Mesendoderm (in vitro differentiated cells): Measurements from ENCODE around the gene GLA.

Experiments used
- DNase-seq: peaks from one replicate; pipeline ENCODE4 v3.0.0; 2013
- H2AK5ac ChIP-seq: 2 replicates; pipeline ENCODE4 v1.6.1; 2013; ENCODE audit warnings: low read length, inconsistent platforms
- H2BK120ac ChIP-seq: 2 replicates; pipeline ENCODE4 v1.6.1; 2013; ENCODE audit warnings: low read depth, mild to moderate bottlenecking, low read length, moderate library complexity, mixed read lengths
- H2BK15ac ChIP-seq: replicated peaks from 2 replicates; pipeline ENCODE4 v1.6.1; 2013; ENCODE audit warnings: low read depth, mild to moderate bottlenecking, moderate library complexity
- H2BK5ac ChIP-seq: 2 replicates; pipeline ENCODE4 v1.6.1; 2013; ENCODE audit warnings: low read length, inconsistent platforms
- H3K18ac ChIP-seq: 2 replicates; pipeline ENCODE4 v1.6.1; 2013; ENCODE audit warnings: mild to moderate bottlenecking, low read length, mixed read lengths
- H3K23ac ChIP-seq: one replicate; pipeline ENCODE4 v1.6.1; 2013; ENCODE audit warnings: low read length
- H3K27ac ChIP-seq: 2 replicates; pipeline ENCODE4 v1.5.1; 2013; ENCODE audit warnings: low read depth, mild to moderate bottlenecking, inconsistent platforms, low read length, moderate library complexity
- H3K27me3 ChIP-seq: 2 replicates; pipeline ENCODE4 v1.6.1; 2013; ENCODE audit warnings: low read length, control low read depth, mild to moderate bottlenecking, inconsistent platforms; ENCODE audit not compliant: insufficient read depth, poor library complexity
- H3K36me3 ChIP-seq: 2 replicates; pipeline ENCODE4 v1.6.1; 2013; ENCODE audit warnings: low read length, inconsistent platforms; ENCODE audit not compliant: control insufficient read depth, insufficient read depth
- H3K4ac ChIP-seq: one replicate; pipeline ENCODE4 v1.6.1; 2013; ENCODE audit warnings: low read depth, mild to moderate bottlenecking, low read length, moderate library complexity
- H3K4me1 ChIP-seq: 2 replicates; pipeline ENCODE4 v1.6.1; 2013; ENCODE audit warnings: low read depth, low read length, inconsistent platforms; ENCODE audit not compliant: control insufficient read depth
- H3K4me2 ChIP-seq: 2 replicates; pipeline ENCODE4 v1.6.1; 2013; ENCODE audit warnings: low read length
- H3K4me3 ChIP-seq: 2 replicates; pipeline ENCODE4 v1.5.1; 2013; ENCODE audit warnings: mild to moderate bottlenecking, low read length
- H3K56ac ChIP-seq: one replicate; pipeline ENCODE4 v1.6.1; 2013; ENCODE audit warnings: low read length
- H3K79me1 ChIP-seq: 2 replicates; pipeline ENCODE4 v1.6.1; 2013; ENCODE audit warnings: low read length, inconsistent platforms
- H3K79me2 ChIP-seq: 2 replicates; pipeline ENCODE4 v1.6.1; 2013; ENCODE audit warnings: mild to moderate bottlenecking, low read length; ENCODE audit not compliant: control insufficient read depth, insufficient read depth
- H3K9ac ChIP-seq: 2 replicates; pipeline ENCODE4 v1.6.1; 2013; ENCODE audit warnings: low read length, inconsistent platforms
- H4K5ac ChIP-seq: one replicate; pipeline ENCODE4 v1.6.1; 2013; ENCODE audit warnings: low read length
- H4K8ac ChIP-seq: one replicate; pipeline ENCODE4 v1.6.1; 2013; ENCODE audit warnings: low read depth, mild to moderate bottlenecking, control low read depth, low read length, moderate library complexity
- WGBS: extraction: QIAGEN DNeasy Blood & Tissue Kit; methylation state at CpG from one replicate; pipeline ENCODE4 v1.1.7; 2013; ENCODE audit warnings: low lambda C conversion rate, missing lambda C conversion rate; ENCODE audit not compliant: insufficient coverage; ENCODE audit errors: extremely low coverage; 5-methylcytosine and 5-hydroxymethylcytosine counted together

GLA gene

DNA sequence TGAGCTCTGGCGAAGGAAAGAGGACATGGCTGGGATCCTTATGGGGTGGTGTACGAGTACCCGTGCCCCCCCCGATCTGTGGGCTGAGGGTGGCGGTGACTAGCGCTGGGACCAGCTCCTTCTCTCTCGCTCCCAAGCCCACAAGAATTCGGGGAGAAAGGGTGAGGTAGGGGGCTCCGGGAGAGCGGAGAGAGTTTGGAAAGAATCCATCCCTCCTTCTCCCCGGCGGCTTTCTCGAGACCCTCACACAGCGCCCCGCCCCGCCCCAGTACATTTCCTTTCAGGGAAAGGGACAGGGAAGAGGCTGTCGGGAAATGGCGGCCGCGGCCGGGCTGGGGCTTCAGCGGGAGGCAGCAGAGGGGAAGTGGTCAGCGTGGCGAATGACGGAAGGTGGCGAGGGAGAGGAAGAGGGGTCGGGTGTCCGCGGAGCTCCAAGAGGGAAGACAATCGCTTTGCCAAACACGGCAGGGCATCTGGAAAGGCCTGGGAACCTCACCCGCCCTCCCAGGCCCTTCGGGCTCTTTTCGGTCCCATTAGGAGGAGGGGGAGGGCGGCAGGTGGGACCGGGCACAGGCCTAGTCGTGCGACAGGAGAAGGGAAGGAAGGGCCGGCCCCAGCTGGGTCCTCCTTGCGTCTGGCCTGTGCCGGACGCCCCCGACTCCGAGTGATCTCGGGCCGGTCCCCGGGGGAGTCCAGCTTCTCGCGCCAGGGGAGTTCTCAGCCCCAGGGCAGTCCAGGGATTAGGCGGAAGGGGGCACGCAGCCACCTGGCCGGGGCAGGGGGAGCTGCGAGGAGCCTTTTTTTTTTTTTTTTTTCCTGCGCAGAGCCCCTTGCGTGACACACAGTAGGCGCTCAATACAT is 10.5 kb upstream of the GLA start:
- H3K56ac ChIP-seq = peak overlapping the region; percentile 90
- H3K9ac ChIP-seq = peak overlapping the region; percentile 80
- no peak overlapping the region for H3K23ac ChIP-seq
- H4K8ac ChIP-seq = peak overlapping the region; percentile 70
- no peak overlapping the region for H2BK15ac ChIP-seq
- H3K27me3 ChIP-seq = no peaks in the 10 kb centered on the region
- peak overlapping the region; percentile 55 for H2BK5ac ChIP-seq
- no peaks in the 10 kb centered on the region for H3K79me1 ChIP-seq
- H3K4me3 ChIP-seq = peak overlapping the region; percentile 47
- no peaks in the 10 kb centered on the region for H3K4me1 ChIP-seq
- H3K36me3 ChIP-seq = no peaks in the 10 kb centered on the region
- H3K4ac ChIP-seq = no peak overlapping the region
- no peaks in the 10 kb centered on the region for H3K79me2 ChIP-seq
- no CpG with 5 or more reads among the region's 56 CpGs for WGBS
- peak overlapping the region; percentile 66 for H3K27ac ChIP-seq
- H4K5ac ChIP-seq = no peak overlapping the region
- peak overlapping the region; percentile 89 for H3K18ac ChIP-seq
- H2BK120ac ChIP-seq = no peak overlapping the region
- peak overlapping the region; percentile 46 for H3K4me2 ChIP-seq
- DNase-seq = peak; percentile 77
- H2AK5ac ChIP-seq = no peak overlapping the region

DNA sequence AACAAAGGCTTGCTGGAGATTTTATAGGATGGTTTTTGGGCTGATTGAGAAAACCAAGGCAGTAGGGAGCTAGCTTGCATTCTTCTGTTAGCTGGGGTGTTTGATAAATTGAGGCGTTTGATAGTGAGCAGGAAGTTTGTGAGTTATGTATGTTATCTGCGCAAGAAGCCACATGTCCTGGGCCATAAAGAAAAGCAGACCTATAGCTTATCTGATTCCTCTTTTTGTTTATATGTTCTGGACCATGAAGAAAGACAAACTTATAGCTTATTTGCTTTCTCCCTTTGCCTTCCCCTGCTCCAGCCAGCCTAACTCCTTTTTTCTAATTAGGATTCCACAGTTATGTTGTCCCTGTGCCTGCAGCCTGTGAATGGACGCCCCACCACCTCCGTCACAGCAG is 9.5 kb upstream of the GLA start:
- Histone ChIP-seq H4K5ac (no peak overlapping the region), H3K4ac (no peak overlapping the region), H3K79me2 (peaks cover 1% of the 10 kb centered on the region), H3K4me3 (no peak overlapping the region), H3K18ac (no peak overlapping the region), H3K9ac (no peak overlapping the region), H3K23ac (no peak overlapping the region), H3K36me3 (no peaks in the 10 kb centered on the region), H3K79me1 (peaks cover under 1% of the 10 kb centered on the region), H2BK120ac (peak overlapping the region; percentile 82), H2BK15ac (no peak overlapping the region), H3K27ac (no peak overlapping the region), H2BK5ac (no peak overlapping the region), H3K4me1 (no peaks in the 10 kb centered on the region), H3K4me2 (no peak overlapping the region), H3K27me3 (no peaks in the 10 kb centered on the region), H2AK5ac (no peak overlapping the region), H4K8ac (no peak overlapping the region), H3K56ac (peak overlapping the region; percentile 71)
- WGBS = no CpG with 5 or more reads among the region's 4 CpGs
- DNase-seq = no peak

DNA sequence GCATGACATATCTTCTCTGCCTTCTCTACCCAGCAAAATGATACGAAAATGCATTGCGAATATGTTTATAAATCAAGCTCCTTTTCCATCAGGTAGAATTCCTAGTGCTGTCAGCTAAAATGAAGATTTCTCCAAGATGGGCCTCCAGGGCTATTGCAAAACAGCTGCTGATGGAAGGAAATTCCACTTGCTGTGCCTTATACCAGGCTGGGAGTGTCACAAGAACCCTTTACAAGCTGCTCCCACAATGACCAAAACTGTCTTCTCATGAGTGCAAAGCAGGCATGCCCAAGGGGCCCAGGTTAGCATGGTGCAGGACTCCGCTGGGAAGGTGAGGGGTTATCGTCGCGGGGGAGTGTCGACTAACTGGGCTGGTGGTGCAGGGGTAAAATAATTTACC is 9.0 kb upstream of the GLA start:
- no peak overlapping the region for H4K8ac ChIP-seq
- peaks cover 6% of the 10 kb centered on the region for H3K79me2 ChIP-seq
- H2AK5ac ChIP-seq = no peak overlapping the region
- no peak overlapping the region for H3K27ac ChIP-seq
- H3K4me1 ChIP-seq = no peaks in the 10 kb centered on the region
- peaks cover 2% of the 10 kb centered on the region for H3K79me1 ChIP-seq
- WGBS = no CpG with 5 or more reads among the region's 7 CpGs
- no peak overlapping the region for H2BK120ac ChIP-seq
- no peak overlapping the region for H3K4me2 ChIP-seq
- H3K27me3 ChIP-seq = no peaks in the 10 kb centered on the region
- no peak for DNase-seq
- H3K4ac ChIP-seq = no peak overlapping the region
- peak overlapping the region; percentile 10 for H3K56ac ChIP-seq
- no peak overlapping the region for H4K5ac ChIP-seq
- no peaks in the 10 kb centered on the region for H3K36me3 ChIP-seq
- no peak overlapping the region for H2BK5ac ChIP-seq
- H3K23ac ChIP-seq = no peak overlapping the region
- H3K9ac ChIP-seq = no peak overlapping the region
- no peak overlapping the region for H3K4me3 ChIP-seq
- no peak overlapping the region for H2BK15ac ChIP-seq
- H3K18ac ChIP-seq = no peak overlapping the region

DNA sequence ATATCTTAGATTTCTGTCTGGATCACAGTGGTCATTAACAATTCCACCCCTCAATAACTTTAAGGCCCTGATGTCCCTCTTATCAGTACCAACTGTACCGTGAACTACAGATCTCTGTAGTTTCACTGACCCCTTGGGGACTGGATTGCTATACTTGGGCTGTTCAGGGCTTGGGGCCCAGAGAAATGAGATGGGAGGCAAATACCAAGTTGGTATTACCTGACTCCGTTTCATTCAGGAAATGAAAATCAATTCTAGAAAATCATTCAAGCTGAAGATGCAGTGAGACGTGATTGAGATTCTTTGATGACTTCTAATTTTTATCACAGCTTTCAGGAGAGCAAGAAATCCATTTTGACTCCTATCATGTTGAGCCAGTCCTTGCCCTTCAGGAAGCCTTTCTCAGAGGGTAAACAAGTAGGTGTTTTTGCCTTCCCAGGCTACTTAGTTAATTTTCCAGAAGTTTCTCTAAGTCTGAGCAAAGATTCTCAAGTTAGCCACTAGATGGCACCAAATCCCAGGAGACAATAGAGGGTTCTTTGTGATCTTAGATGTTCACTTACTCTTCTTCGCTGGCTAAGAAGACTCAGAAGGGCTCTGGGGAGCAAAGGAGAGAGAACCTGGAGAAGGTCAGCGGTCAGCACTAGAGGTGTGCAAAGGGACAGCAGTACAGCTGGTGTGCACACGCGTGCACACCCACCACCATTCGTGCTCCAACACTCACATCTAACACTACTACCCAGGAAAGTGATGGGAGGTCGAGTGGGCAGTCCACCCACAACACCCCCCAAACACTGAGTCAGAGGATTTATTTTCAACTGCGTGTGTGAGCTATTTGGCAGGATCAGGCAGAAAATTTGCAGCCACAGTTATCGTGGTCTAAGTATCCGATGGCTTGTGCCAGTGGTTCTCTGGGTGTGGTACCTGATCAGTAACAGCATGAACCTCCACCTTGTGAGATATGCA is 7.7 kb upstream of the GLA start:
- no peak overlapping the region for H3K27ac ChIP-seq
- no peak overlapping the region for H2BK5ac ChIP-seq

DNA sequence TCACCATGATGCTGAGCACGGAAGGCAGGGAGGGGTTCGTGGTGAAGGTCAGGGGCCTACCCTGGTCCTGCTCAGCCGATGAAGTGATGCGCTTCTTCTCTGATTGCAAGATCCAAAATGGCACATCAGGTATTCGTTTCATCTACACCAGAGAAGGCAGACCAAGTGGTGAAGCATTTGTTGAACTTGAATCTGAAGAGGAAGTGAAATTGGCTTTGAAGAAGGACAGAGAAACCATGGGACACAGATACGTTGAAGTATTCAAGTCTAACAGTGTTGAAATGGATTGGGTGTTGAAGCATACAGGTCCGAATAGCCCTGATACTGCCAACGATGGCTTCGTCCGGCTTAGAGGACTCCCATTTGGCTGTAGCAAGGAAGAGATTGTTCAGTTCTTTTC is 4.3 kb upstream of the GLA start:
- peaks cover 24% of the 10 kb centered on the region for H3K79me2 ChIP-seq
- no peak overlapping the region for H4K5ac ChIP-seq
- no peak overlapping the region for H3K4ac ChIP-seq
- H3K27ac ChIP-seq = no peak overlapping the region
- no peak overlapping the region for H3K23ac ChIP-seq
- no peak overlapping the region for H2BK5ac ChIP-seq
- H4K8ac ChIP-seq = no peak overlapping the region
- H3K18ac ChIP-seq = no peak overlapping the region
- H3K36me3 ChIP-seq = no peaks in the 10 kb centered on the region
- H3K56ac ChIP-seq = no peak overlapping the region
- H3K4me1 ChIP-seq = no peaks in the 10 kb centered on the region
- H2BK15ac ChIP-seq = no peak overlapping the region
- H3K4me3 ChIP-seq = no peak overlapping the region
- no peak overlapping the region for H2BK120ac ChIP-seq
- no peak overlapping the region for H2AK5ac ChIP-seq
- no peak overlapping the region for H3K9ac ChIP-seq
- H3K79me1 ChIP-seq = peaks cover 2% of the 10 kb centered on the region
- H3K27me3 ChIP-seq = no peaks in the 10 kb centered on the region
- no CpG with 5 or more reads among the region's 10 CpGs for WGBS
- H3K4me2 ChIP-seq = no peak overlapping the region
- no peak for DNase-seq

More for the DNA sequence above, 7.7 kb upstream of the GLA start:
- Histone ChIP-seq H3K36me3 (no peaks in the 10 kb centered on the region), H3K27me3 (no peaks in the 10 kb centered on the region), H3K18ac (no peak overlapping the region), H2BK120ac (no peak overlapping the region), H2BK15ac (no peak overlapping the region), H3K9ac (peak overlapping the region; percentile 48), H4K8ac (no peak overlapping the region), H3K56ac (peak overlapping the region; percentile 50), H3K4me2 (no peak overlapping the region), H3K79me1 (peaks cover 2% of the 10 kb centered on the region), H3K4ac (peak overlapping the region; percentile 31), H3K4me3 (no peak overlapping the region), H2AK5ac (no peak overlapping the region), H3K23ac (no peak overlapping the region), H4K5ac (no peak overlapping the region), H3K79me2 (peaks cover 11% of the 10 kb centered on the region), H3K4me1 (no peaks in the 10 kb centered on the region)
- WGBS = no CpG with 5 or more reads among the region's 12 CpGs
- DNase-seq = peak; percentile 80
